Hepatocyte (in vitro differentiated cells): ENCODE measurements around the gene DIP2C. TPM values are rescaled to one million over a fixed set of nuclear protein-coding genes. Genes with fewer than 3 reads are reported as not detected.

Source experiments
- DNase-seq: peaks from one replicate; pipeline ENCODE4 v3.0.0-alpha.2; 2016; ENCODE audit warnings: low spot score
- H2AFZ ChIP-seq: fragments of 200-600 bp; sonication (generic); 2 replicates; pipeline ENCODE4 v1.6.0; 2016; ENCODE audit warnings: antibody characterized with exemption, mild to moderate bottlenecking
- H3K27ac ChIP-seq: fragments of 200-600 bp; sonication (generic); 2 replicates; pipeline ENCODE4 v1.5.1; 2016; ENCODE audit warnings: mild to moderate bottlenecking
- H3K27me3 ChIP-seq: fragments of 200-600 bp; sonication (generic); 2 replicates; pipeline ENCODE4 v1.6.1; 2016
- H3K36me3 ChIP-seq: fragments of 200-600 bp; sonication (generic); replicated peaks from 2 replicates; pipeline ENCODE4 v1.5.1; 2016; ENCODE audit warnings: low read depth; ENCODE audit not compliant: insufficient read depth
- H3K4me1 ChIP-seq: fragments of 200-600 bp; sonication (generic); 2 replicates; pipeline ENCODE4 v1.5.1; 2016; ENCODE audit warnings: mild to moderate bottlenecking, moderate library complexity; ENCODE audit not compliant: insufficient read depth
- H3K4me2 ChIP-seq: fragments of 200-600 bp; sonication (generic); 2 replicates; pipeline ENCODE4 v1.6.0; 2016
- H3K4me3 ChIP-seq: fragments of 200-600 bp; sonication (generic); 2 replicates; pipeline ENCODE4 v1.5.1; 2016; ENCODE audit warnings: mild to moderate bottlenecking
- H3K79me2 ChIP-seq: fragments of 200-600 bp; sonication (generic); 2 replicates; pipeline ENCODE4 v1.6.0; 2017; ENCODE audit warnings: mild to moderate bottlenecking
- H3K9me2 ChIP-seq: fragments of 200-600 bp; sonication (generic); replicated peaks from 2 replicates; pipeline ENCODE4 v1.6.0; 2017; ENCODE audit warnings: mild to moderate bottlenecking; ENCODE audit not compliant: insufficient read depth
- H3K9me3 ChIP-seq: fragments of 200-600 bp; sonication (generic); 2 replicates; pipeline ENCODE4 v1.5.1; 2016; ENCODE audit warnings: low read depth, mild to moderate bottlenecking
- H4K20me1 ChIP-seq: fragments of 200-600 bp; sonication (generic); 2 replicates; pipeline ENCODE4 v1.6.0; 2016; ENCODE audit warnings: mild to moderate bottlenecking; ENCODE audit not compliant: insufficient read depth, poor library complexity, severe bottlenecking
- CTCF ChIP-seq: fragments of 200-600 bp; sonication (generic); IDR thresholded peaks from 2 replicates; pipeline ENCODE4 v1.5.1; 2016; ENCODE audit warnings: antibody characterized with exemption, mild to moderate bottlenecking; ENCODE audit not compliant: poor library complexity
- EZH2 ChIP-seq: fragments of 200-600 bp; sonication (generic); IDR thresholded peaks from 2 replicates; pipeline ENCODE4 v1.6.1; 2016; ENCODE audit warnings: antibody characterized with exemption, mild to moderate bottlenecking, borderline replicate concordance
- EZH2phosphoT487 ChIP-seq: fragments of 200-600 bp; sonication (generic); IDR thresholded peaks from one replicate; pipeline ENCODE4 v1.6.1; 2018; ENCODE audit warnings: antibody characterized with exemption, mild to moderate bottlenecking, low read depth, moderate library complexity; ENCODE audit not compliant: unreplicated experiment, severe bottlenecking
- WGBS: methylation state at CpG from one replicate; pipeline ENCODE4 v1.1.6; 2016; ENCODE audit warnings: low lambda C conversion rate; ENCODE audit errors: missing lambda C conversion rate; 5-methylcytosine and 5-hydroxymethylcytosine counted together
- polyA plus RNA-seq: library from polyadenylated mRNA; unstranded; fragments of >200 nt; fragmentation: Nextera tagmentation; extraction: Ambion mirVana; gene quantifications from 2 replicates; pipeline ENCODE4 v1.2.1, GENCODE V29; 2016
- total RNA-seq: library from RNA; depleted of rRNA; stranded (reverse); fragments of >200 nt; gene quantifications from 2 replicates; pipeline ENCODE4 v1.2.3, GENCODE V29; 2014

DIP2C gene
- total and polyA plus RNA-seq, 2 experiments from 2014 or later = 11.1 to 12.8 TPM

GRCh38 chr10:504121-504611 is 185.3 kb downstream of the DIP2C start:
- no peak overlapping the region for H2AFZ ChIP-seq
- no peaks in the 10 kb centered on the region for H3K9me2 ChIP-seq
- peaks cover 46% of the 10 kb centered on the region for H4K20me1 ChIP-seq
- H3K4me1 ChIP-seq = peaks cover 3% of the 10 kb centered on the region
- no peak overlapping the region for H3K4me2 ChIP-seq
- no peak for TF ChIP-seq CTCF
- no peak for TF ChIP-seq EZH2
- H3K79me2 ChIP-seq = peaks cover 72% of the 10 kb centered on the region
- no peaks in the 10 kb centered on the region for H3K9me3 ChIP-seq
- no peak overlapping the region for H3K4me3 ChIP-seq
- H3K36me3 ChIP-seq = no peaks in the 10 kb centered on the region
- no peak for DNase-seq
- H3K27ac ChIP-seq = no peak overlapping the region
- WGBS = 93% methylated on average over 17 of the region's 17 CpGs
- no peaks in the 10 kb centered on the region for H3K27me3 ChIP-seq

DNA sequence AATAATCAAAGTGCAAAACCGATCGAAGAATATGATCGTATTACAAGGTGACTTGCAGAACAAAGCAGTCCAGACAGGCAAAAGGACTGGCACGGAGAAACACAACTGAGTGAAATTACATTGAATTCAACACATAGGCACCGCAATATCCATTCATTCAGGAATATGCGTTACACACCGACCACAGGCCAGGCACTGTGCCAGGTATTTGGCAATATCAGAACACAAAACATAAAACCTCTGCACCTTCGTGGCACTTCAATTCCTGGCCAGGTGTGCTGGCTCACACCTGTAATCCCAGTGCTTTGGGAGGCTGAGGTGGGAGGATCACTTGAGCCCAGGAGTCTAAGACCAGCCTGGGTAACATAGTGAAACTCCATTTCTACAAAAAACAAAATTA is 187.9 kb downstream of the DIP2C start:
- H3K4me1 ChIP-seq = peaks cover 3% of the 10 kb centered on the region
- H3K4me3 ChIP-seq = no peak overlapping the region
- no peak overlapping the region for H3K4me2 ChIP-seq
- no peak for DNase-seq
- whole genome bisulfite sequencing = 95% methylated on average over 8 of the region's 8 CpGs
- no peak for TF ChIP-seq EZH2phosphoT487
- no peak for TF ChIP-seq EZH2
- no peak for TF ChIP-seq CTCF
- H3K9me3 ChIP-seq = no peaks in the 10 kb centered on the region
- H4K20me1 ChIP-seq = peaks cover 58% of the 10 kb centered on the region
- no peaks in the 10 kb centered on the region for H3K36me3 ChIP-seq
- peaks cover 64% of the 10 kb centered on the region for H3K79me2 ChIP-seq
- no peak overlapping the region for H3K27ac ChIP-seq
- H2AFZ ChIP-seq = no peak overlapping the region
- H3K9me2 ChIP-seq = no peaks in the 10 kb centered on the region
- H3K27me3 ChIP-seq = no peaks in the 10 kb centered on the region

- no peaks in the 10 kb centered on the region for H3K36me3 ChIP-seq
- peaks cover 57% of the 10 kb centered on the region for H3K79me2 ChIP-seq
- no peaks in the 10 kb centered on the region for H3K27me3 ChIP-seq
- no peak overlapping the region for H3K27ac ChIP-seq
- H3K4me1 ChIP-seq = peaks cover 3% of the 10 kb centered on the region
- H3K4me3 ChIP-seq = no peak overlapping the region
- WGBS = 76% methylated on average over 2 of the region's 2 CpGs
- H2AFZ ChIP-seq = no peak overlapping the region
- H4K20me1 ChIP-seq = peaks cover 55% of the 10 kb centered on the region
- H3K9me3 ChIP-seq = no peaks in the 10 kb centered on the region
- TF ChIP-seq CTCF = no peak
- no peak for TF ChIP-seq EZH2
- no peak for TF ChIP-seq EZH2phosphoT487
- no peak overlapping the region for H3K4me2 ChIP-seq
- DNase-seq = no peak
- no peaks in the 10 kb centered on the region for H3K9me2 ChIP-seq
Measured at GRCh38 chr10:500876-501275, 188.6 kb downstream of the DIP2C start.

DNA sequence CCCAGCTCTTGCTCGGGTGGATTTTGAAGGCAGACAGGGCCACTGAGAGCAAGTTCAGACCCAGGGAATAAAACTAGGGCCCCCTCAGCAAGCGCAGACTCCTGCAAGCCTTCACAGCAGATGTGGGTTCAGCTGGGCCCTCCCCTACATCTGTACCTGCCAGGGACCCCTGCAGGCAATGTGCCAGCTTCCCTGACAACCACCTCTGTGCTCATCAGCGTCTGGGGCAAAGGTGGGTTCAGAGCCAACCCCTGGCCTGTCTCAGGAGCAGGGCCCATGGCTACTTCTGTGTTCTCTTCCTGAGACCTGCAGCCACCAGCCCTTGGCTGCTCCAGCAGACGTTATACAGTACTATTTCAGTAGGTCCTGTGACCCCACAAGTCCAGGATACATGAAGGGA is 189.5 kb downstream of the DIP2C start:
- H3K4me3 ChIP-seq = no peak overlapping the region
- peaks cover 55% of the 10 kb centered on the region for H4K20me1 ChIP-seq
- H3K27ac ChIP-seq = no peak overlapping the region
- WGBS = 65% methylated on average over 4 of the region's 4 CpGs
- no peaks in the 10 kb centered on the region for H3K9me2 ChIP-seq
- no peaks in the 10 kb centered on the region for H3K36me3 ChIP-seq
- no peak for DNase-seq
- peaks cover 58% of the 10 kb centered on the region for H3K79me2 ChIP-seq
- H2AFZ ChIP-seq = no peak overlapping the region
- TF ChIP-seq CTCF = no peak
- TF ChIP-seq EZH2 = no peak
- no peak for TF ChIP-seq EZH2phosphoT487
- peaks cover 3% of the 10 kb centered on the region for H3K4me1 ChIP-seq
- no peaks in the 10 kb centered on the region for H3K9me3 ChIP-seq
- no peaks in the 10 kb centered on the region for H3K27me3 ChIP-seq
- H3K4me2 ChIP-seq = no peak overlapping the region
